GM23338 (cell line): ENCODE results near the gene FBXO22. TPM values are rescaled to one million over a fixed set of nuclear protein-coding genes. Genes with fewer than 3 reads are reported as not detected.
A peak's percentile ranks its signal among the peaks of the same experiment; 100 is the strongest.

Experiments
- ATAC-seq: fragments of 200-7000 bp; cut with Tn5 transposase; 3 replicates; pipeline ENCODE4 v1.9.1; 2020
- DNase-seq: peaks from one replicate; pipeline ENCODE4 v3.0.0-alpha.2; 2015; ENCODE audit warnings: low spot score
- H2AFZ ChIP-seq: fragments of 200-600 bp; sonication (generic); 2 replicates; pipeline ENCODE4 v1.8.0; 2016; ENCODE audit warnings: antibody characterized with exemption, mild to moderate bottlenecking, moderate library complexity
- H3F3A ChIP-seq: fragments of 200-600 bp; sonication (generic); replicated peaks from 2 replicates; pipeline ENCODE4 v1.8.0; 2017; ENCODE audit warnings: antibody characterized with exemption, mixed run types, low read depth
- H3K27ac ChIP-seq: fragments of 200-600 bp; sonication (generic); 2 replicates; pipeline ENCODE4 v1.6.1; 2016; ENCODE audit warnings: low read depth
- H3K27me3 ChIP-seq: fragments of 200-600 bp; sonication (generic); 2 replicates; pipeline ENCODE4 v1.8.0; 2016; ENCODE audit warnings: mild to moderate bottlenecking, mixed run types, moderate library complexity; ENCODE audit not compliant: insufficient read depth
- H3K36me3 ChIP-seq: fragments of 200-600 bp; sonication (generic); 2 replicates; pipeline ENCODE4 v1.8.0; 2016; ENCODE audit warnings: mild to moderate bottlenecking; ENCODE audit not compliant: insufficient read depth
- H3K4me1 ChIP-seq: fragments of 200-600 bp; sonication (generic); 2 replicates; pipeline ENCODE4 v1.8.0; 2016; ENCODE audit warnings: mild to moderate bottlenecking, moderate library complexity; ENCODE audit not compliant: insufficient read depth
- H3K4me2 ChIP-seq: fragments of 200-600 bp; sonication (generic); 2 replicates; pipeline ENCODE4 v1.7.1; 2017; ENCODE audit warnings: mixed run types
- H3K4me3 ChIP-seq: fragments of 200-600 bp; sonication (generic); 2 replicates; pipeline ENCODE4 v1.6.1; 2016; ENCODE audit warnings: mixed run types
- H3K79me2 ChIP-seq: fragments of 200-600 bp; sonication (generic); replicated peaks from 2 replicates; pipeline ENCODE4 v1.8.0; 2017; ENCODE audit warnings: mild to moderate bottlenecking; ENCODE audit not compliant: insufficient read depth
- H3K9me2 ChIP-seq: fragments of 200-600 bp; sonication (generic); 2 replicates; pipeline ENCODE4 v1.8.0; 2017; ENCODE audit not compliant: insufficient read depth
- H4K20me1 ChIP-seq: fragments of 200-600 bp; sonication (generic); replicated peaks from 2 replicates; pipeline ENCODE4 v1.8.0; 2017; ENCODE audit warnings: mild to moderate bottlenecking; ENCODE audit not compliant: insufficient read depth
- H3K27ac Mint-ChIP-seq: 2 replicates; pipeline ENCODE4 v1.8.0; 2020; ENCODE audit warnings: inconsistent platforms, mild to moderate bottlenecking, moderate library complexity, mixed read lengths
- H3K27me3 Mint-ChIP-seq: 3 replicates; pipeline ENCODE4 v1.8.0; 2022; ENCODE audit warnings: low read depth, mild to moderate bottlenecking, moderate library complexity, mixed read lengths, inconsistent platforms; ENCODE audit not compliant: insufficient read depth, poor library complexity
- H3K36me3 Mint-ChIP-seq: 3 replicates; pipeline ENCODE4 v1.8.0; 2021; ENCODE audit warnings: low read depth, mild to moderate bottlenecking, inconsistent platforms, moderate library complexity, mixed read lengths
- H3K4me1 Mint-ChIP-seq: 3 replicates; pipeline ENCODE4 v1.8.0; 2020; ENCODE audit warnings: mild to moderate bottlenecking, inconsistent platforms, mixed read lengths
- H3K4me3 Mint-ChIP-seq: 3 replicates; pipeline ENCODE4 v1.8.0; 2021; ENCODE audit warnings: moderate library complexity, mild to moderate bottlenecking, inconsistent platforms, mixed read lengths
- H3K9me3 Mint-ChIP-seq: 3 replicates; pipeline ENCODE4 v1.8.0; 2020; ENCODE audit warnings: moderate library complexity, mild to moderate bottlenecking, inconsistent platforms, mixed read lengths
- CREB1 ChIP-seq: fragments of 250-450 bp; sonication (Bioruptor Pico); IDR thresholded peaks from 2 replicates; pipeline ENCODE4 v1.5.0; 2020; ENCODE audit warnings: low read depth, mild to moderate bottlenecking, moderate library complexity
- CTCF ChIP-seq, 2 experiments: fragments of 200-600 bp in 1 of 2; sonication (generic) in 1 of 2; conservative IDR thresholded peaks; 2 replicates each; pipeline versions ENCODE4 v1.5.1 to v1.6.1; 2016 to 2017; ENCODE audit warnings: antibody characterized with exemption in 2 of 2, low read depth in 2 of 2, mild to moderate bottlenecking in 2 of 2, moderate library complexity in 1 of 2
- ETS1 ChIP-seq: IDR thresholded peaks from 2 replicates; pipeline ENCODE4 v1.6.1; 2016; ENCODE audit warnings: antibody characterized with exemption
- EZH2 ChIP-seq: fragments of 200-600 bp; sonication (generic); IDR thresholded peaks from one replicate; pipeline ENCODE4 v1.8.0; 2017; ENCODE audit warnings: antibody characterized with exemption, mild to moderate bottlenecking, low read depth; ENCODE audit not compliant: unreplicated experiment
- EZH2phosphoT487 ChIP-seq: fragments of 200-600 bp; sonication (generic); IDR thresholded peaks from one replicate; pipeline ENCODE4 v1.8.1; 2018; ENCODE audit warnings: antibody characterized with exemption; ENCODE audit not compliant: unreplicated experiment
- NANOG ChIP-seq: IDR thresholded peaks from 2 replicates; pipeline ENCODE4 v1.6.1; 2016; ENCODE audit warnings: antibody characterized with exemption, borderline replicate concordance
- POLR2AphosphoS5 ChIP-seq: IDR thresholded peaks from 2 replicates; pipeline ENCODE4 v1.6.1; 2016; ENCODE audit warnings: antibody characterized with exemption, low read depth
- REST ChIP-seq: IDR thresholded peaks from one replicate; pipeline ENCODE4 v1.6.1; 2018; ENCODE audit warnings: antibody characterized with exemption; ENCODE audit not compliant: unreplicated experiment
- STAT1 ChIP-seq: IDR thresholded peaks from one replicate; pipeline ENCODE4 v1.6.1; 2016; ENCODE audit warnings: antibody characterized with exemption; ENCODE audit not compliant: unreplicated experiment
- ZNF114 ChIP-seq: fragments of 250-450 bp; sonication (Bioruptor Pico); IDR thresholded peaks from 2 replicates; pipeline ENCODE4 v1.5.0; 2020; ENCODE audit warnings: mild to moderate bottlenecking, moderate library complexity
- ZNF331 ChIP-seq: fragments of 250-450 bp; sonication (Bioruptor Pico); IDR thresholded peaks from 2 replicates; pipeline ENCODE4 v1.5.0; 2020; ENCODE audit warnings: low read depth, mild to moderate bottlenecking, moderate library complexity
- polyA plus RNA-seq: library from polyadenylated mRNA; unstranded; fragments of >200 nt; fragmentation: Nextera tagmentation; extraction: Ambion mirVana; gene quantifications from 2 replicates; pipeline ENCODE4 v1.2.1, GENCODE V29; 2016
- total RNA-seq: library from RNA; depleted of rRNA; stranded (reverse); fragments of >200 nt; shearing (Covaris generic); gene quantifications from 2 replicates; pipeline ENCODE4 v1.2.3, GENCODE V29; 2014

Gene FBXO22
- total and polyA plus RNA-seq, 2 experiments from 2014 or later = 79.8 to 94.5 TPM

DNA sequence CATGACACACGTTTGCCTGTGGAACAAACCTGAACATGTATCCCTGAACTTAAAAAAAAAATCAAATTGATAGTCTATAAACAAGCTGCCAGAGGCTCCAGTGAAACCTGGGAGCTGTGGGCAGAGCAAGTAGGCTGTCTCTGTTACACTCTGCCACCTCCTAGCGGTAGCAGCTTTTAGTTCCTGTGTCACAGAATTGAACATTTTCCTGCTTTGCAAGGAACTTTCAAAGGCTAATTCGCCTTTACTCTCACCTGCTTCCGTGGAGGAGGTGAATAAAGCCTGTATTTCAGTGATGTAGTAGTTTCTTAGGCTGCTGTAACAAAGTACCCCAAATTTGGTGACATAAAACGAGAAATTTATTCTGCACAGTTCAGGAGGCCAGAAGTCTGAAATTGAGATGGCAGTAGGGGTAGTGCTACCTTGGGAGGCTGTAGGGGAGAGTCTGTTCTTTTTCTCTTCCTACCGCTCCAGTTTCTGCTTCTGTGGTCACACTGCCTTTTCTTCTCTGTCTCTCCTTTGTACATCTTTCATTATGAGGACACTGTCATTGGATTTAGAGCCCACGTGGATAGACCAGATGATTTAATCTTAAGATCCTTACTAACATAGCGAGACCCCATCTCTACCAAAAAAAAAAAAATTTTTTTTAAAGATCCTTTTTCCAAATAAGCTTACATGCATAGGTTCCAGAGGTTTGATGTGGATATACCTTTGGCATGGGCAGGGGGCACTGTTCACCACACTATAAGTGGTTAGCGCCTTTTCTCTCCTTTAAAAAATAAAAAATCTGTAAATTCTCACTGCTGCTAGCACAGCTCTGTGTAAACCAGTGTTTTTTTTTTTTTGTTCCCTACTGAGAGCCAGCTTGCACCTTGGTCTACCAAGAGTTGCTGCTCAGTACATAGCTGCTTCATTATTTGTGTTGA lies 25.3 kb downstream of the FBXO22 start:
- DNase-seq (peak; percentile 88), ATAC-seq (peak; percentile 90)
- Histone ChIP-seq H3K79me2 (peaks cover 39% of the 10 kb centered on the region), H3K4me1 (peaks cover 26% of the 10 kb centered on the region), H3K27me3 (no peaks in the 10 kb centered on the region), H2AFZ (no peak overlapping the region), H3K36me3 (peaks cover 34% of the 10 kb centered on the region), H3K4me3 (no peak overlapping the region), H3F3A (no peaks in the 10 kb centered on the region; the same call in 1 of the 2 replicates), H3K4me2 (no peak overlapping the region), H4K20me1 (peaks cover 26% of the 10 kb centered on the region), H3K9me2 (no peaks in the 10 kb centered on the region), H3K27ac (no peak overlapping the region)
- no peak overlapping the region for H3K27ac Mint-ChIP-seq
- peaks cover 38% of the 10 kb centered on the region for H3K36me3 Mint-ChIP-seq
- H3K27me3 Mint-ChIP-seq = no peaks in the 10 kb centered on the region
- TF ChIP-seq ZNF331 (CRISPR knock-in tag) (no peak), CTCF (conservative IDR thresholded peaks at IDR 0.05; ENCODE audit: low read depth in 2 of 2) (peak; percentile 76 to 83)
- H3K4me1 Mint-ChIP-seq = peaks cover 37% of the 10 kb centered on the region
- no peak overlapping the region for H3K4me3 Mint-ChIP-seq
- H3K9me3 Mint-ChIP-seq = no peaks in the 10 kb centered on the region

DNA sequence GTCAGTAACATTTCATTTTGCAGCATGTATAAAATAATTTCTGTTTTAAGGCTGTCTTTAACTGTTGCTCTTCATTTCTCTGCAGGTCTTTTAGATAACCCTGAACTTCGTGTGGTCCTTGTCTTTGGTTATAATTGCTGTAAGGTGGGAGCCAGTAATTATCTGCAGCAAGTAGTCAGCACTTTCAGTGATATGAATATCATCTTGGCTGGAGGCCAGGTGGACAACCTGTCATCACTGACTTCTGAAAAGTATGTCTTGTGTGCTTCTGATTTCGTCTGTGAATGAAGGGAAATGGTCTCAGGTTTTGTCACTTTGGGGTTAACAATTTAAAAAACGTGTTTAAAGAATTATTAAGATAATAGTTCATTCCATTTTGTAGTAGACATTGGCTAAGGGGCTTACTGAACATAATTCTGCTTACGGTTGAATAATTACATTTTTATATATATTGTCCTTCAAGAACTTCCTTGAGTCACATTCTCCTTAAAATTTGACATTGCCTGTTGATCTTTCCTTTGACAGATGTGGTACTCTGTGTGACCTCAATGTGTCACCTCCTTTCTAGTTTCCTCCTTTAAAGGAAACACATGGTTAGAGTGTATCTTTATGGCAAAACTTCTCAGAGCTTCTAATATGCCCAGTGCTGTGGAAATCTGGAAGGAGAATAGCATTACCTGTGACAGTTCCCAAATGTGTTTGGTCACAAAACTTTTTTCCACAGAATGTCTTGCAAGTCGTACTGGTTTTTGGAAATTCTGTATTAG lies 26.3 kb downstream of the FBXO22 start:
- Histone ChIP-seq H3K36me3 (peaks cover 43% of the 10 kb centered on the region), H3K4me1 (peaks cover 23% of the 10 kb centered on the region), H3F3A (no peaks in the 10 kb centered on the region; the same call in 1 of the 2 replicates), H3K9me2 (no peaks in the 10 kb centered on the region), H3K27me3 (no peaks in the 10 kb centered on the region), H2AFZ (no peak overlapping the region), H3K27ac (no peak overlapping the region), H3K4me2 (no peak overlapping the region), H3K79me2 (peaks cover 29% of the 10 kb centered on the region), H4K20me1 (peaks cover 22% of the 10 kb centered on the region), H3K4me3 (no peak overlapping the region)
- H3K27ac Mint-ChIP-seq = no peak overlapping the region
- DNase-seq (no peak), ATAC-seq (no peak)
- H3K4me3 Mint-ChIP-seq = no peak overlapping the region
- H3K4me1 Mint-ChIP-seq = peaks cover 35% of the 10 kb centered on the region
- no peaks in the 10 kb centered on the region for H3K27me3 Mint-ChIP-seq
- H3K36me3 Mint-ChIP-seq = peaks cover 45% of the 10 kb centered on the region
- no peaks in the 10 kb centered on the region for H3K9me3 Mint-ChIP-seq
- TF ChIP-seq CTCF (conservative IDR thresholded peaks at IDR 0.05; ENCODE audit: low read depth in 2 of 2) (no peak), CREB1 (CRISPR knock-in tag) (no peak), ZNF114 (no peak), ZNF331 (CRISPR knock-in tag) (no peak), REST (no peak), EZH2phosphoT487 (no peak), ETS1 (no peak), STAT1 (no peak), NANOG (no peak), EZH2 (no peak), POLR2AphosphoS5 (no peak)
